H1 (cell line): Measurements from ENCODE around the gene ZNF516. TPM values are rescaled to one million over a fixed set of nuclear protein-coding genes. Genes with fewer than 3 reads are reported as not detected.

ENCODE experiments used
- ASH2L ChIP-seq: fragments of 200-600, 300-600 bp; sonication (generic); IDR thresholded peaks from one replicate; pipeline ENCODE4 v1.7.1; 2017; ENCODE audit warnings: low read length
- GTF2F1 ChIP-seq: IDR thresholded peaks from 2 replicates; pipeline ENCODE4 v1.6.1; 2012; ENCODE audit warnings: low read depth, low read length, improper control_type of control experiment, borderline replicate concordance
- HDAC2 ChIP-seq, 2 experiments: fragments of 300-600 bp in 1 of 2; sonication (generic) in 1 of 2; IDR thresholded peaks; 2 replicates each; pipeline ENCODE4 v1.6.1; 2011 to 2012; ENCODE audit warnings: low read depth in 2 of 2, low read length in 2 of 2, mild to moderate bottlenecking in 2 of 2, moderate library complexity in 2 of 2, borderline replicate concordance in 1 of 2, inconsistent platforms in 1 of 2
- RNF2 ChIP-seq: fragments of 200-900, 300-1000 bp; sonication (generic); IDR thresholded peaks from 2 replicates; pipeline ENCODE4 v1.7.1; 2016; ENCODE audit warnings: borderline replicate concordance, low read depth, mild to moderate bottlenecking, antibody characterized with exemption, low read length; ENCODE audit not compliant: poor library complexity, severe bottlenecking; ENCODE audit errors: missing control alignments
- SRF ChIP-seq: IDR thresholded peaks from 2 replicates; pipeline ENCODE4 v1.6.1; 2011; ENCODE audit warnings: mild to moderate bottlenecking, low read depth, low read length, moderate library complexity
- polyA plus RNA-seq, 7 experiments: library from polyadenylated mRNA; depleted of rRNA in 3 of 7; stranded (reverse) in 5 of 7; unstranded in 2 of 7; fragments of >200 nt in 5 of 7; fragments of 200-250 nt in 2 of 7; gene quantifications; 1 replicate in 5 of 7; 2 replicates in 1 of 7; 4 replicates in 1 of 7; pipeline versions ENCODE4 v1.2.1 to v1.2.3, GENCODE V29; 2011 to 2013; ENCODE audit warnings: missing spikeins in 2 of 7, mixed read lengths in 2 of 7
- total RNA-seq: library from RNA; stranded (reverse); fragmentation: NEBNext Ultra II Directional; extraction: Animal tissue kit (Norgen Biotek cat#: 25700); gene quantifications from 2 replicates; pipeline ENCODE4 v1.2.1, GENCODE V29; 2021

ZNF516 gene
- total and polyA plus RNA-seq, 2 of the 8 experiments (the other 6 are each of a cell fraction or from before 2014, with no cell fraction given): 7.3 to 17.0 TPM

DNA sequence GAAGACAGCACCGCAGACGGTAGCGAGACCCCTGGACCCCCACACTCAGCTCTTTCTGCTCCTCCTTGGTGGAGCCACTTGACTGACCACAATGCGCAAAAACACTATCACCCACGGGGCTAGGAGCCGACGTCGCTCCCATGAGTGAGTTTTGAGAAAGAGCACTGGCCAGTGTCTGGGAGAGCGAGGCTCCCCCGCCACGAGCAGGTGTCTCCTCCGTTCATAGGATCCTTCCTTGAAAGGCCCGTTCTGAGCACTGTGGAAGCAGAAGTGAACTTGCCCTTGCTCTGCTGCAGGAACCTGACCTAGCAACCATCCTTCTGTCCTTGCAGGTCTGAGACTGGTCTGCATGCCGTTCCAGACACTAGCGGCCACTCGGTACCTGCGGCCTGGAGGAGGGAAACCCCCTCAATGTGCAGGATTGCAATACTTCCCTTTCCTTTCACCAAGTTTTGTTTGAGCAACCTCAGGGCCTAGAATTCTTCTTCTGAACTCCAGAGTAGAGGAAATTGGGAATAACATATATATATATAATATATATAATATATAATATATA is 12.9 kb upstream of the ZNF516 start (continued):
- TF ChIP-seq SRF: no peak
- no peak for TF ChIP-seq ASH2L
- TF ChIP-seq RNF2: no peak
- TF ChIP-seq GTF2F1: no peak
- no peak for TF ChIP-seq HDAC2 (IDR thresholded peaks at IDR 0.05; ENCODE audit: borderline replicate concordance in 1 of 2, low read depth in 2 of 2, low read length in 2 of 2)
